RWPE2 (cell line): Measurements from ENCODE around the gene C13orf46.
A peak's percentile ranks its signal among the peaks of the same experiment; 100 is the strongest.

Source experiments
- ATAC-seq: fragments of 200-7000 bp; cut with Tn5 transposase; 3 replicates; pipeline ENCODE4 v1.9.1; 2021; ENCODE audit warnings: low read depth
- DNase-seq: peaks from one replicate; pipeline ENCODE4 v3.0.0-alpha.2; 2020; ENCODE audit warnings: low spot score
- H3K27ac ChIP-seq: fragments of 450-650 bp; 2 replicates; pipeline ENCODE4 v1.5.1; 2017; ENCODE audit warnings: mild to moderate bottlenecking; ENCODE audit not compliant: poor library complexity, severe bottlenecking
- H3K27me3 ChIP-seq: fragments of 250-450 bp; sonication (Bioruptor Pico); 2 replicates; pipeline ENCODE4 v1.5.1; 2021; ENCODE audit warnings: mild to moderate bottlenecking, moderate library complexity; ENCODE audit not compliant: insufficient read depth, poor library complexity, severe bottlenecking
- H3K36me3 ChIP-seq: fragments of 250-450 bp; sonication (Bioruptor Pico); 2 replicates; pipeline ENCODE4 v1.5.1; 2020; ENCODE audit warnings: low read depth, mild to moderate bottlenecking, moderate library complexity
- H3K4me1 ChIP-seq: fragments of 250-450 bp; sonication (Bioruptor Pico); 2 replicates; pipeline ENCODE4 v1.5.1; 2021; ENCODE audit warnings: mild to moderate bottlenecking, moderate library complexity; ENCODE audit not compliant: insufficient read depth, poor library complexity, severe bottlenecking
- H3K4me3 ChIP-seq: fragments of 250-450 bp; sonication (Bioruptor Pico); 2 replicates; pipeline ENCODE4 v1.5.1; 2021; ENCODE audit warnings: mild to moderate bottlenecking, moderate library complexity; ENCODE audit not compliant: severe bottlenecking
- H3K9me3 ChIP-seq: fragments of 250-450 bp; sonication (Bioruptor Pico); 2 replicates; pipeline ENCODE4 v1.5.1; 2021; ENCODE audit warnings: mild to moderate bottlenecking, moderate library complexity; ENCODE audit not compliant: severe bottlenecking
- CTCF ChIP-seq: fragments of 450-650 bp; IDR thresholded peaks from one replicate; pipeline ENCODE4 v1.5.1; 2017; ENCODE audit warnings: mild to moderate bottlenecking, moderate library complexity; ENCODE audit not compliant: poor library complexity, severe bottlenecking

The C13orf46 gene

DNA sequence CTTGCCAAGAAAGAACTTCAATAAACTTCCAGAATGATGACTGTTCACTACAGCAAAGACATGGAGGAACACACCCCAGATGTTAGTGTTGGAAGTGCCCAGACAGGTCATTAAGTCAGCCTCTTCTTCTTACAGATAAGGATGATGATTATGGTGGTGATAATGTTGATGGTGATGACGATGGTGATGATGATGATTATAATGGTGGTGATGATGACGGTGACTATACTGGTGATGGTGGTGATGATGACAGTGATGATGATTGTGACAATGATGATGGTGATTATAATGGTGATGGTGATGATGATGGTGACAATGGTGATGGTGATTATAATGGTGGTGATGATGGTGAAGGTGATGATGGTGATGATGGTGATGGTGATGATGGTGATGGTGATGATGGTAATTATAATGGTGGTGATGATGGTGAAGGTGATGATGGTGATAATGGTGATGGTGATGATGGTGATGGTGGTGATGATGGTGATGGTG, 8.4 kb downstream of the C13orf46 start:
- Histone ChIP-seq H3K4me3 (no peak overlapping the region), H3K36me3 (no peaks in the 10 kb centered on the region), H3K27ac (no peak overlapping the region), H3K27me3 (no peaks in the 10 kb centered on the region), H3K9me3 (peaks cover 3% of the 10 kb centered on the region), H3K4me1 (peaks cover 3% of the 10 kb centered on the region)
- ATAC-seq (no peak), DNase-seq (no peak)
- TF ChIP-seq CTCF: no peak

GRCh38 chr13:113964251-113964995, 9.5 kb downstream of the C13orf46 start:
- no peak for TF ChIP-seq CTCF
- peak; percentile 42 for DNase-seq
- Histone ChIP-seq H3K27me3 (no peaks in the 10 kb centered on the region), H3K36me3 (no peaks in the 10 kb centered on the region), H3K4me3 (no peak overlapping the region), H3K9me3 (peaks cover 9% of the 10 kb centered on the region), H3K4me1 (no peaks in the 10 kb centered on the region), H3K27ac (no peak overlapping the region)
- ATAC-seq: no peak

- peaks cover 18% of the 10 kb centered on the region for H3K9me3 ChIP-seq
Measured at GRCh38 chr13:113963376-113963775, 10.5 kb downstream of the C13orf46 start.

DNA sequence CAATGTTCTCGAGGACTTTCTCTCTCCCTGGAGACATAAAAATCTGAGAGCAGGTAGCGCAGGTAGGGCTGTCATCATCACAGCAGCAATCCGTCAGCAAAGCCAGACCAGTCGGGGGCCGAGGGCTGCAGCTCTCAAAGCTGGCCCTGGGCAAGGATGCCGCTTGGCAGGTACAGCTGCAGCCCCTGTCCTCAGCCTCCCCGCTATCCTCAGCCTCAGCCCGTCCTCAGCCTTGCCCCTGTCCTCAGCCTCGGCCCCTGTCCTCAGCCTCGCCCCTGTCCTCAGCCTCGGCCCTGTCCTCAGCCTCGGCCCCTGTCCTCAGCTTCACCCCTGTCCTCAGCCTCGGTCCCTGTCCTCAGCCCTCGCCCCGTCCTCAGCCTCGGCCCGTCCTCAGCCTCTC, 10.9 kb downstream of the C13orf46 start:
- Histone ChIP-seq H3K4me1 (no peaks in the 10 kb centered on the region), H3K4me3 (no peak overlapping the region), H3K9me3 (peaks cover 18% of the 10 kb centered on the region), H3K27me3 (no peaks in the 10 kb centered on the region), H3K27ac (no peak overlapping the region), H3K36me3 (no peaks in the 10 kb centered on the region)
- no peak for TF ChIP-seq CTCF
- ATAC-seq (no peak), DNase-seq (peak; percentile 29)

More at GRCh38 chr13:113963376-113963775, 10.5 kb downstream of the C13orf46 start:
- Histone ChIP-seq H3K27me3 (no peaks in the 10 kb centered on the region), H3K4me1 (no peaks in the 10 kb centered on the region), H3K4me3 (no peak overlapping the region), H3K27ac (no peak overlapping the region), H3K36me3 (no peaks in the 10 kb centered on the region)
- no peak for ATAC-seq
- TF ChIP-seq CTCF: no peak
- DNase-seq: peak; percentile 49

DNA sequence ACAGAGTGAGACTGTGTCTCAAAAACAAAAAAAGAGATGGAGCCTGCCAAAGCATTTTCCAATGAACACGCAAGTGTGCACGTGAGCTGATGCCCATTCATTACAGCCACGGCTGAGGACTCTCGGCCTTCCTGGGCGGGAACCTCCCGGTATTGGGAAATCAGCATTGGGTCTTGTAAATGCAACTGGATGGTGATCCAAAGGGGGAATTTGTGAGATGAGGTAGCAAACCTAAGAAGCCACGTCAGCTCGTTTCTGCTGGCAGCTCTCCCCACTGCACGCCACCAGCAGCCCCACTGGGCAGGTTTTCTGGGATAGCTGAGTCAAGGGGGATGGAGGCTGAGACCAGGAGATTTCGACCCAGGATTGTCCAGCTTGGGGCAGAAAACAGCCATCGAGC, 11.5 kb downstream of the C13orf46 start:
- no peak for TF ChIP-seq CTCF
- no peak overlapping the region for H3K4me3 ChIP-seq
- H3K9me3 ChIP-seq: peaks cover 18% of the 10 kb centered on the region
- no peaks in the 10 kb centered on the region for H3K36me3 ChIP-seq
- ATAC-seq: no peak
- no peaks in the 10 kb centered on the region for H3K27me3 ChIP-seq
- DNase-seq: peak; percentile 9
- no peak overlapping the region for H3K27ac ChIP-seq
- no peaks in the 10 kb centered on the region for H3K4me1 ChIP-seq
